HepG2 (cell line): Measurements from ENCODE around the gene CALML6. TPM values are rescaled to one million over a fixed set of nuclear protein-coding genes. Genes with fewer than 3 reads are reported as not detected.

Experiments
- ATAC-seq: fragments of 200-7000 bp; cut with Tn5 transposase; 3 replicates; pipeline ENCODE4 v1.9.1; 2020; ENCODE audit warnings: mild to moderate bottlenecking, moderate library complexity
- BruUV-seq: library from RNA; stranded (reverse); fragments of 400-500 nt; replicated peaks from 2 replicates; lab custom pipeline; 2021; lab: Mats Ljungman, UMichigan
- CTCF ChIA-PET: fragments of 300-600 bp; formaldehyde crosslinking; extraction: SDS; loops from one replicate; lab custom pipeline; 2021; ENCODE audit warnings: low total read pairs, inconsistent platforms, low intra/inter-chr PET ratio; lab: Yijun Ruan, JAX
- POLR2A ChIA-PET: fragments of 350-600 bp; sonication (Branson Sonifier 250); formaldehyde crosslinking; loops from one replicate; lab custom pipeline; 2020; ENCODE audit warnings: antibody characterized with exemption, inconsistent platforms; lab: Yijun Ruan, JAX
- DNase-seq: peaks from one replicate; pipeline ENCODE4 v3.0.0-alpha.2; 2015; ENCODE audit warnings: low spot score
- FAIRE-seq: peaks from 3 replicates; lab custom pipeline; 2011; peaks lifted over from hg19 to GRCh38; lab: Jason Lieb, UNC
- H2AFZ ChIP-seq: one replicate; pipeline ENCODE4 v1.6.1; 2011; ENCODE audit warnings: low read length, inconsistent platforms
- H3K27ac ChIP-seq: fragments of 300-600 bp; 3 replicates; pipeline ENCODE4 v1.8.0; 2011; ENCODE audit warnings: mixed run types, mild to moderate bottlenecking, mixed read lengths, low read length, inconsistent platforms; ENCODE audit not compliant: insufficient read depth; ENCODE audit errors: extremely low read length
- H3K27me3 ChIP-seq, 2 experiments: fragments of 200-600 bp in 1 of 2; 2 replicates in 1 of 2; 3 replicates in 1 of 2; pipeline versions ENCODE4 v1.6.0 to v1.8.0; 2011; ENCODE audit warnings: low read length in 2 of 2, mild to moderate bottlenecking in 2 of 2, moderate library complexity in 2 of 2, inconsistent platforms in 1 of 2; ENCODE audit not compliant: insufficient read depth in 2 of 2, control insufficient read depth in 1 of 2
- H3K36me3 ChIP-seq, 2 experiments: fragments of 200-600 bp in 1 of 2; replicated peaks in 1 of 2; 2 replicates in 1 of 2; 3 replicates in 1 of 2; pipeline versions ENCODE4 v1.5.1 to v1.8.0; 2011; ENCODE audit warnings: low read length in 2 of 2, inconsistent platforms in 1 of 2; ENCODE audit not compliant: insufficient read depth in 2 of 2, control insufficient read depth in 1 of 2
- H3K4me1 ChIP-seq: 2 replicates; pipeline ENCODE4 v1.5.1; 2012; ENCODE audit warnings: low read length, inconsistent platforms; ENCODE audit not compliant: insufficient read depth
- H3K4me2 ChIP-seq: 2 replicates; pipeline ENCODE4 v1.6.0; 2011; ENCODE audit warnings: low read depth, low read length, inconsistent platforms
- H3K4me3 ChIP-seq, 3 experiments: fragments of 200-600 bp in 1 of 3; sonication (generic), shearing (Covaris generic) in 1 of 3; replicated peaks in 1 of 3; 2 replicates each; pipeline ENCODE4 v1.5.1; 2011 to 2016; ENCODE audit warnings: low read length in 3 of 3, inconsistent platforms in 2 of 3, low read depth in 2 of 3, mild to moderate bottlenecking in 2 of 3, control low read depth in 1 of 3, mixed read lengths in 1 of 3; ENCODE audit not compliant: insufficient read depth in 1 of 3
- H3K79me2 ChIP-seq: one replicate; pipeline ENCODE4 v1.6.1; 2011; ENCODE audit warnings: low read length, inconsistent platforms; ENCODE audit not compliant: insufficient read depth
- H3K9ac ChIP-seq: 2 replicates; pipeline ENCODE4 v1.6.0; 2011; ENCODE audit warnings: mild to moderate bottlenecking, low read depth, low read length, inconsistent platforms; ENCODE audit not compliant: insufficient read depth
- H3K9me3 ChIP-seq: 2 replicates; pipeline ENCODE4 v1.5.1; 2012; ENCODE audit warnings: mild to moderate bottlenecking, low read length
- H4K20me1 ChIP-seq: 2 replicates; pipeline ENCODE4 v1.6.0; 2011; ENCODE audit warnings: inconsistent platforms, mild to moderate bottlenecking, low read length, moderate library complexity; ENCODE audit not compliant: insufficient read depth
- CENPX ChIP-seq: sonication (generic); formaldehyde crosslinking; IDR thresholded peaks from 2 replicates; pipeline ENCODE4 v1.9.0; 2021; ENCODE audit warnings: mild to moderate bottlenecking, missing genetic modification reagents, moderate library complexity
- HOXA9 ChIP-seq: sonication (generic); formaldehyde crosslinking; IDR thresholded peaks from 2 replicates; pipeline ENCODE4 v1.8.1; 2022; ENCODE audit warnings: missing genetic modification reagents, mild to moderate bottlenecking, moderate library complexity, borderline replicate concordance
- PHB2 ChIP-seq: fragments of 450-650 bp; IDR thresholded peaks from 2 replicates; pipeline ENCODE4 v1.6.1; 2018; ENCODE audit not compliant: partially characterized antibody
- SMAD1 ChIP-seq: sonication (generic); formaldehyde crosslinking; IDR thresholded peaks from 2 replicates; pipeline ENCODE4 v1.4.0; 2020; ENCODE audit warnings: missing genetic modification reagents, low read depth, mild to moderate bottlenecking, borderline replicate concordance
- SMARCC2 ChIP-seq: fragments of 450-650 bp; IDR thresholded peaks from 2 replicates; pipeline ENCODE4 v1.6.1; 2017; ENCODE audit warnings: antibody characterized with exemption, mild to moderate bottlenecking
- ZNF33B ChIP-seq: sonication (generic); formaldehyde crosslinking; IDR thresholded peaks from 2 replicates; pipeline ENCODE4 v1.5.1; 2020; ENCODE audit warnings: mild to moderate bottlenecking, missing genetic modification reagents
- ZNF546 ChIP-seq: sonication (generic); formaldehyde crosslinking; conservative IDR thresholded peaks from 2 replicates; pipeline ENCODE4 v1.8.1; 2023; ENCODE audit warnings: mild to moderate bottlenecking, missing genetic modification reagents
- ZNF773 ChIP-seq: sonication (generic); formaldehyde crosslinking; IDR thresholded peaks from 2 replicates; pipeline ENCODE4 v1.4.0; 2020; ENCODE audit warnings: missing genetic modification reagents, borderline replicate concordance
- WGBS: methylation state at CpG from one replicate; pipeline ENCODE4 v1.1.6; 2017; ENCODE audit warnings: low lambda C conversion rate; 5-methylcytosine and 5-hydroxymethylcytosine counted together
- in situ Hi-C: cut with HindIII; loops from 2 replicates; pipeline ENCODE4 v1.10.0; 2017; ENCODE audit warnings: low pct_unique_long_range_greater_than_20kb; ENCODE audit not compliant: extremely low pct_ligation_motif_present
- intact Hi-C: fragments of 100-400 bp; cut with micrococcal nuclease; formaldehyde crosslinking; loops from one replicate; pipeline ENCODE4 v1.10.0; 2022; ENCODE audit not compliant: unreplicated experiment
- polyA plus RNA-seq, 8 experiments: library from polyadenylated mRNA; depleted of rRNA in 3 of 8; stranded (reverse) in 7 of 8; unstranded in 1 of 8; fragments of >200 nt; fragmentation: Illumina TruSeq in 4 of 8; extraction: Trizol in 4 of 8; gene quantifications; 2 replicates each; pipeline versions ENCODE4 v1.2.1 to v1.2.3, GENCODE V29; 2011 to 2016; ENCODE audit warnings: low read depth in 4 of 8, missing spikeins in 1 of 8, mixed read lengths in 1 of 8; ENCODE audit not compliant: insufficient read depth in 1 of 8
- total RNA-seq, 5 experiments: library from RNA; depleted of rRNA; stranded (reverse); fragments of >200 nt; fragmentation: Illumina TruSeq; extraction: Trizol; gene quantifications; 2 replicates each; pipeline ENCODE4 v1.2.3, GENCODE V29; 2016; ENCODE audit warnings: low read depth in 1 of 5
- TF ChIP-seq, protein P1 (sequence below): sonication (generic); formaldehyde crosslinking; conservative IDR thresholded peaks from 2 replicates; pipeline ENCODE4 v1.4.0; 2020; ENCODE audit warnings: missing genetic modification reagents
- TF ChIP-seq, protein P2 (sequence below): sonication (generic); formaldehyde crosslinking; IDR thresholded peaks from 2 replicates; pipeline ENCODE4 v1.4.0; 2020; ENCODE audit warnings: missing genetic modification reagents, borderline replicate concordance

CALML6 gene
- total and polyA plus RNA-seq, 2 of the 13 experiments (the other 11 are each of a cell fraction or from before 2014, with no cell fraction given) = 0.11 to 0.12 TPM

DNA sequence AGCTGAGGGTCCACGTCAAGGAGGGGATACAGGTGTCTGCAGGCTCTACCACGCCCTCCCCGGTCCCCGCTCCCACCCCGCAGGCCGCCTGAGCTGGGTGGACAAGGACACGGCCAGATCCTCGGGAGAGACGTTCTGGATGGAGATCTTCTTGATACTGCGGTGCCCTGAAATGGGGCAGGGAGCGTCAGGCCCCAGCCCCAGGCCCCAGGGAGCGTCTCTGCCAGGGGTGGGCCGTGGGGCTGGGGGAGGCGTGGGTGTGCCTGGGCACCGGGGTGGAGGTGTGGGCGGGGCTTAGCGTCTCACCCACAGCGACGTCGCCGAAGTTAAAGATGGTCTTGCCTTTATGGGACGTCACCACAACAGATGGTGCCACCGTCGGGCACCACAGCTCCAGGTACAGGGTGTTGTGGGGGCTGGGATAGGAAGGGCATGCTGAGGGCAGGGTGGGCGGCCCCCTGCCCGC, 11.3 kb downstream of the CALML6 start:
- FAIRE-seq (no peak), ATAC-seq (no peak), DNase-seq (no peak)
- H3K9ac ChIP-seq = no peak overlapping the region
- H3K4me1 ChIP-seq = peaks cover 50% of the 10 kb centered on the region
- peaks cover 26 to 47% of the 10 kb centered on the region in 2 experiments; a peak in 4 of 5 replicates for H3K27me3 ChIP-seq
- no TSS peak for BruUV-seq
- no peak overlapping the region for H3K27ac ChIP-seq
- 38% methylated on average over 11 of the region's 26 CpGs for WGBS
- no peaks in the 10 kb centered on the region for H3K36me3 ChIP-seq
- H2AFZ ChIP-seq = no peak overlapping the region
- in situ Hi-C loops (no loop called here), intact Hi-C loops (no loop called here)
- ChIA-PET POLR2A (no interaction called here), CTCF (no interaction called here)
- H4K20me1 ChIP-seq = no peaks in the 10 kb centered on the region
- H3K9me3 ChIP-seq = no peaks in the 10 kb centered on the region
- TF ChIP-seq PHB2 = no peak
- TF ChIP-seq, protein P1, sequence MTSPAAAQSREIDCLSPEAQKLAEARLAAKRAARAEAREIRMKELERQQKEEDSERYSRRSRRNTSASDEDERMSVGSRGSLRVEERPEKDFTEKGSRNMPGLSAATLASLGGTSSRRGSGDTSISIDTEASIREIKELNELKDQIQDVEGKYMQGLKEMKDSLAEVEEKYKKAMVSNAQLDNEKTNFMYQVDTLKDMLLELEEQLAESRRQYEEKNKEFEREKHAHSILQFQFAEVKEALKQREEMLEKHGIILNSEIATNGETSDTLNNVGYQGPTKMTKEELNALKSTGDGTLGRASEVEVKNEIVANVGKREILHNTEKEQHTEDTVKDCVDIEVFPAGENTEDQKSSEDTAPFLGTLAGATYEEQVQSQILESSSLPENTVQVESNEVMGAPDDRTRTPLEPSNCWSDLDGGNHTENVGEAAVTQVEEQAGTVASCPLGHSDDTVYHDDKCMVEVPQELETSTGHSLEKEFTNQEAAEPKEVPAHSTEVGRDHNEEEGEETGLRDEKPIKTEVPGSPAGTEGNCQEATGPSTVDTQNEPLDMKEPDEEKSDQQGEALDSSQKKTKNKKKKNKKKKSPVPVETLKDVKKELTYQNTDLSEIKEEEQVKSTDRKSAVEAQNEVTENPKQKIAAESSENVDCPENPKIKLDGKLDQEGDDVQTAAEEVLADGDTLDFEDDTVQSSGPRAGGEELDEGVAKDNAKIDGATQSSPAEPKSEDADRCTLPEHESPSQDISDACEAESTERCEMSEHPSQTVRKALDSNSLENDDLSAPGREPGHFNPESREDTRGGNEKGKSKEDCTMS (CRISPR knock-in tag) = no peak
- TF ChIP-seq ZNF773 = no peak
- TF ChIP-seq SMARCC2 = no peak
- TF ChIP-seq ZNF546 (CRISPR knock-in tag) = no peak
- no peak for TF ChIP-seq HOXA9
- TF ChIP-seq SMAD1 (CRISPR knock-in tag) = no peak
- TF ChIP-seq CENPX (CRISPR knock-in tag) = no peak
- TF ChIP-seq, protein P2, sequence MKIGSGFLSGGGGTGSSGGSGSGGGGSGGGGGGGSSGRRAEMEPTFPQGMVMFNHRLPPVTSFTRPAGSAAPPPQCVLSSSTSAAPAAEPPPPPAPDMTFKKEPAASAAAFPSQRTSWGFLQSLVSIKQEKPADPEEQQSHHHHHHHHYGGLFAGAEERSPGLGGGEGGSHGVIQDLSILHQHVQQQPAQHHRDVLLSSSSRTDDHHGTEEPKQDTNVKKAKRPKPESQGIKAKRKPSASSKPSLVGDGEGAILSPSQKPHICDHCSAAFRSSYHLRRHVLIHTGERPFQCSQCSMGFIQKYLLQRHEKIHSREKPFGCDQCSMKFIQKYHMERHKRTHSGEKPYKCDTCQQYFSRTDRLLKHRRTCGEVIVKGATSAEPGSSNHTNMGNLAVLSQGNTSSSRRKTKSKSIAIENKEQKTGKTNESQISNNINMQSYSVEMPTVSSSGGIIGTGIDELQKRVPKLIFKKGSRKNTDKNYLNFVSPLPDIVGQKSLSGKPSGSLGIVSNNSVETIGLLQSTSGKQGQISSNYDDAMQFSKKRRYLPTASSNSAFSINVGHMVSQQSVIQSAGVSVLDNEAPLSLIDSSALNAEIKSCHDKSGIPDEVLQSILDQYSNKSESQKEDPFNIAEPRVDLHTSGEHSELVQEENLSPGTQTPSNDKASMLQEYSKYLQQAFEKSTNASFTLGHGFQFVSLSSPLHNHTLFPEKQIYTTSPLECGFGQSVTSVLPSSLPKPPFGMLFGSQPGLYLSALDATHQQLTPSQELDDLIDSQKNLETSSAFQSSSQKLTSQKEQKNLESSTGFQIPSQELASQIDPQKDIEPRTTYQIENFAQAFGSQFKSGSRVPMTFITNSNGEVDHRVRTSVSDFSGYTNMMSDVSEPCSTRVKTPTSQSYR (CRISPR knock-in tag) = no peak
- TF ChIP-seq ZNF33B (CRISPR knock-in tag) = no peak
- H3K4me3 ChIP-seq = no peak overlapping the region
- no peak overlapping the region for H3K4me2 ChIP-seq
- H3K79me2 ChIP-seq = no peaks in the 10 kb centered on the region
